Endodermal cell (in vitro differentiated cells): Measurements from ENCODE around the gene PLA2G7. TPM values are rescaled to one million over a fixed set of nuclear protein-coding genes. Genes with fewer than 3 reads are reported as not detected.
A peak's percentile ranks its signal among the peaks of the same experiment; 100 is the strongest.

Experiments used
- DNase-seq: peaks from one replicate; pipeline ENCODE4 v3.0.0-alpha.2; 2017
- H3K27ac ChIP-seq: 2 replicates; pipeline ENCODE4 v1.5.1; 2013; ENCODE audit warnings: mild to moderate bottlenecking, low read depth, low read length, moderate library complexity
- H3K27me3 ChIP-seq: 2 replicates; pipeline ENCODE4 v1.6.1; 2013; ENCODE audit warnings: mild to moderate bottlenecking, low read length, moderate library complexity; ENCODE audit not compliant: insufficient read depth, control insufficient read depth, poor library complexity, severe bottlenecking
- H3K36me3 ChIP-seq: 2 replicates; pipeline ENCODE4 v1.7.0; 2013; ENCODE audit warnings: mild to moderate bottlenecking, low read length, moderate library complexity; ENCODE audit not compliant: control insufficient read depth, insufficient read depth
- H3K4me1 ChIP-seq: one replicate; pipeline ENCODE4 v1.7.0; 2013; ENCODE audit warnings: low read length; ENCODE audit not compliant: control insufficient read depth, insufficient read depth
- H3K4me3 ChIP-seq: 2 replicates; pipeline ENCODE4 v1.5.1; 2013; ENCODE audit warnings: mild to moderate bottlenecking, low read length, moderate library complexity
- H3K9ac ChIP-seq: 2 replicates; pipeline ENCODE4 v1.6.1; 2013; ENCODE audit warnings: mild to moderate bottlenecking, low read length, moderate library complexity; ENCODE audit not compliant: poor library complexity, severe bottlenecking; ENCODE audit errors: extremely low read depth
- H3K9me3 ChIP-seq: 2 replicates; pipeline ENCODE4 v1.6.1; 2013; ENCODE audit warnings: mild to moderate bottlenecking, low read length, moderate library complexity; ENCODE audit not compliant: control insufficient read depth
- H3K27ac Mint-ChIP-seq: 2 replicates; pipeline ENCODE4 v1.8.0; 2020; ENCODE audit warnings: mixed read lengths
- H3K27me3 Mint-ChIP-seq: 2 replicates; pipeline ENCODE4 v1.8.0; 2021; ENCODE audit warnings: mild to moderate bottlenecking, mixed read lengths; ENCODE audit not compliant: insufficient read depth
- H3K36me3 Mint-ChIP-seq: 2 replicates; pipeline ENCODE4 v1.8.0; 2020; ENCODE audit warnings: low read depth, mixed read lengths
- H3K4me1 Mint-ChIP-seq: 2 replicates; pipeline ENCODE4 v1.8.0; 2020; ENCODE audit warnings: mixed read lengths
- H3K4me3 Mint-ChIP-seq: 2 replicates; pipeline ENCODE4 v1.8.0; 2020; ENCODE audit warnings: mild to moderate bottlenecking, moderate library complexity, mixed read lengths
- H3K9me3 Mint-ChIP-seq: 2 replicates; pipeline ENCODE4 v1.8.0; 2020; ENCODE audit warnings: mild to moderate bottlenecking, mixed read lengths
- WGBS, 2 experiments: methylation state at CpG; one replicate each; pipeline versions ENCODE4 v1.1.5 to v1.1.7; 2013; ENCODE audit warnings: missing lambda C conversion rate in 2 of 2, mixed read lengths in 1 of 2; ENCODE audit not compliant: insufficient coverage in 1 of 2, insufficient read length in 1 of 2; 5-methylcytosine and 5-hydroxymethylcytosine counted together
- total RNA-seq, 2 donors: library from RNA; stranded (reverse); fragmentation: NEBNext Ultra II Directional in 1 of 2; extraction: Animal tissue kit (Norgen Biotek cat#: 25700) in 1 of 2; gene quantifications; 2 replicates in 1 of 2; 3 replicates in 1 of 2; pipeline ENCODE4 v1.2.1, GENCODE V29; 2021
- TF ChIP-seq, protein P1 (sequence below): fragments of 200-600 bp; sonication (generic); conservative IDR thresholded peaks from 2 replicates; pipeline ENCODE4 v1.5.0; 2021; ENCODE audit warnings: antibody characterized with exemption, mild to moderate bottlenecking

PLA2G7 gene
- total RNA-seq, 2 donors from 2014 or later: 1.1 to 3.2 TPM

GRCh38 chr6:46657642-46658041 is 77.5 kb downstream of the PLA2G7 start:
- Mint-ChIP-seq H3K27ac (no peak overlapping the region), H3K27me3 (peaks cover 15% of the 10 kb centered on the region), H3K36me3 (peaks cover 2% of the 10 kb centered on the region), H3K4me1 (peaks cover 8% of the 10 kb centered on the region), H3K9me3 (no peaks in the 10 kb centered on the region), H3K4me3 (no peak overlapping the region)
- Histone ChIP-seq H3K9me3 (no peaks in the 10 kb centered on the region), H3K4me1 (no peaks in the 10 kb centered on the region), H3K36me3 (no peaks in the 10 kb centered on the region), H3K27me3 (peaks cover 22% of the 10 kb centered on the region), H3K9ac (no peak overlapping the region), H3K27ac (no peak overlapping the region), H3K4me3 (no peak overlapping the region)
- TF ChIP-seq, protein P1, sequence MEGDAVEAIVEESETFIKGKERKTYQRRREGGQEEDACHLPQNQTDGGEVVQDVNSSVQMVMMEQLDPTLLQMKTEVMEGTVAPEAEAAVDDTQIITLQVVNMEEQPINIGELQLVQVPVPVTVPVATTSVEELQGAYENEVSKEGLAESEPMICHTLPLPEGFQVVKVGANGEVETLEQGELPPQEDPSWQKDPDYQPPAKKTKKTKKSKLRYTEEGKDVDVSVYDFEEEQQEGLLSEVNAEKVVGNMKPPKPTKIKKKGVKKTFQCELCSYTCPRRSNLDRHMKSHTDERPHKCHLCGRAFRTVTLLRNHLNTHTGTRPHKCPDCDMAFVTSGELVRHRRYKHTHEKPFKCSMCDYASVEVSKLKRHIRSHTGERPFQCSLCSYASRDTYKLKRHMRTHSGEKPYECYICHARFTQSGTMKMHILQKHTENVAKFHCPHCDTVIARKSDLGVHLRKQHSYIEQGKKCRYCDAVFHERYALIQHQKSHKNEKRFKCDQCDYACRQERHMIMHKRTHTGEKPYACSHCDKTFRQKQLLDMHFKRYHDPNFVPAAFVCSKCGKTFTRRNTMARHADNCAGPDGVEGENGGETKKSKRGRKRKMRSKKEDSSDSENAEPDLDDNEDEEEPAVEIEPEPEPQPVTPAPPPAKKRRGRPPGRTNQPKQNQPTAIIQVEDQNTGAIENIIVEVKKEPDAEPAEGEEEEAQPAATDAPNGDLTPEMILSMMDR: no peak
- no peak for DNase-seq

DNA sequence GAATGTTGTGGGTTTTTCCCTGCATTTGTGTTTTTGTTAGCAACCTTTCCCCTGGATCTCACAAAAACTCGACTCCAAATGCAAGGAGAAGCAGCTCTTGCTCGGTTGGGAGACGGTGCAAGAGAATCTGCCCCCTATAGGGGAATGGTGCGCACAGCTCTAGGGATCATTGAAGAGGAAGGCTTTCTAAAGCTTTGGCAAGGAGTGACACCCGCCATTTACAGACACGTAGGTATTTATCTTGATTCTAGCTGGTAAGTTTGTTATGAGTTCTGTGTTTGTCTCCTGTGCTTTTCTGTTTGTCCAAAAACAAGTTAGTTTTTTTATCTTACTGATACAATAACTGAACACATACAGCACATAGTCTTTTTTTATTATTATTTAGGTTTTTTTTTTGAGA is 79.4 kb downstream of the PLA2G7 start:
- H3K27ac ChIP-seq: no peak overlapping the region
- Mint-ChIP-seq H3K4me3 (no peak overlapping the region), H3K27me3 (peaks cover 15% of the 10 kb centered on the region), H3K4me1 (peaks cover 11% of the 10 kb centered on the region), H3K9me3 (no peaks in the 10 kb centered on the region), H3K27ac (no peak overlapping the region), H3K36me3 (peaks cover 2% of the 10 kb centered on the region)
- H3K36me3 ChIP-seq: no peaks in the 10 kb centered on the region
- H3K27me3 ChIP-seq: peaks cover 22% of the 10 kb centered on the region
- H3K4me1 ChIP-seq: no peaks in the 10 kb centered on the region
- 33 to 36% methylated on average over 3 to 6 of the region's 6 CpGs for WGBS, 2 experiments
- no peak overlapping the region for H3K4me3 ChIP-seq
- H3K9me3 ChIP-seq: no peaks in the 10 kb centered on the region
- TF ChIP-seq, protein P1: peak; percentile 89
- peak; percentile 91 for DNase-seq
- H3K9ac ChIP-seq: no peak overlapping the region

Other genes starting within 250 kb of the PLA2G7 start
- 10 to 100 TPM; 15.7 to 16.7 TPM for gene RCAN2, start 243.9 kb downstream of the PLA2G7 start, total RNA-seq
- gene CYP39A1, start 82.6 kb downstream of the PLA2G7 start, total RNA-seq: 1 to 10 TPM; 1.8 to 3.8 TPM
- 10 to 100 TPM; 12.8 to 18.1 TPM for gene SLC25A27, start 82.4 kb downstream of the PLA2G7 start, total RNA-seq
- gene TDRD6, start 47.5 kb downstream of the PLA2G7 start, total RNA-seq: under 1 TPM; 0.09 to 0.20 TPM
- not detected for gene ANKRD66, start 11.6 kb upstream of the PLA2G7 start, total RNA-seq
- not detected for gene MEP1A, start 58.0 kb upstream of the PLA2G7 start, total RNA-seq
- gene ADGRF5, start 186.6 kb upstream of the PLA2G7 start, total RNA-seq: not detected